HCT116 (cell line): ENCODE measurements around the gene LYPD6. TPM values are rescaled to one million over a fixed set of nuclear protein-coding genes. Genes with fewer than 3 reads are reported as not detected.

Source experiments
- ATAC-seq: fragments of 200-7000 bp; cut with Tn5 transposase; 2 replicates; pipeline ENCODE4 v1.9.1; 2020; ENCODE audit warnings: mild to moderate bottlenecking, moderate library complexity
- BruUV-seq: library from RNA; stranded (reverse); fragments of 400-500 nt; replicated peaks from 2 replicates; lab custom pipeline; 2021; lab: Mats Ljungman, UMichigan
- CTCF ChIA-PET: fragments of 300-600 bp; sonication (Branson Sonifier 250); formaldehyde crosslinking; loops from one replicate; lab custom pipeline; 2021; ENCODE audit warnings: antibody characterized with exemption; lab: Charles Lee
- POLR2A ChIA-PET: fragments of 300-600, 350-600 bp; sonication (Branson Sonifier 250); formaldehyde crosslinking; loops from one replicate; lab custom pipeline; 2021; ENCODE audit warnings: antibody characterized with exemption; lab: Charles Lee
- RAD21 ChIA-PET, 2 experiments: fragments of 300-600 bp; sonication (Branson Sonifier 250); formaldehyde crosslinking; loops; one replicate each; lab custom pipeline; 2023; ENCODE audit warnings: low total read pairs in 2 of 2; ENCODE audit not compliant: uncharacterized antibody in 2 of 2, unreplicated experiment in 2 of 2, low non-redundant PET in 1 of 2; lab: Charles Lee
- DNase-seq: peaks from one replicate; pipeline ENCODE4 v3.0.0-alpha.2; 2010; ENCODE audit warnings: low read depth, low spot score
- H2AFZ ChIP-seq: fragments of 200-600 bp; shearing (Covaris generic), sonication (generic); 2 replicates; pipeline ENCODE4 v1.6.1; 2017; ENCODE audit warnings: low read depth, mixed run types, mixed read lengths, antibody characterized with exemption, low read length; ENCODE audit not compliant: poor library complexity, severe bottlenecking
- H3K27ac ChIP-seq: 2 replicates; pipeline ENCODE4 v1.5.1; 2012; ENCODE audit warnings: low read depth, low read length
- H3K27me3 ChIP-seq: fragments of 200-600 bp; sonication (generic); 2 replicates; pipeline ENCODE4 v1.6.1; 2016; ENCODE audit warnings: mixed run types, low read length, mixed read lengths; ENCODE audit not compliant: insufficient read depth
- H3K36me3 ChIP-seq, 2 experiments: fragments of 200-500 bp in 1 of 2; fragments of 200-600 bp in 1 of 2; sonication (Bioruptor generic) in 1 of 2; sonication (generic) in 1 of 2; 2 replicates each; pipeline versions ENCODE4 v1.5.1 to v1.6.1; 2014 to 2016; ENCODE audit warnings: low read length in 2 of 2, inconsistent platforms in 1 of 2, mixed read lengths in 1 of 2, mixed run types in 1 of 2; ENCODE audit not compliant: insufficient read depth in 2 of 2, control insufficient read depth in 1 of 2
- H3K4me1 ChIP-seq, 2 experiments: fragments of 200-600 bp in 1 of 2; sonication (generic) in 1 of 2; 2 replicates each; pipeline versions ENCODE4 v1.5.1 to v1.6.1; 2012 to 2017; ENCODE audit warnings: low read length in 2 of 2, inconsistent platforms in 1 of 2, mild to moderate bottlenecking in 1 of 2, mixed read lengths in 1 of 2, mixed run types in 1 of 2, moderate library complexity in 1 of 2; ENCODE audit not compliant: insufficient read depth in 2 of 2, control insufficient read depth in 1 of 2
- H3K4me2 ChIP-seq: fragments of 200-600 bp; sonication (generic); 2 replicates; pipeline ENCODE4 v1.6.1; 2017; ENCODE audit warnings: mixed run types, low read length, mixed read lengths
- H3K4me3 ChIP-seq, 2 experiments: fragments of 200-600 bp in 1 of 2; sonication (generic) in 1 of 2; replicated peaks in 1 of 2; 2 replicates each; pipeline ENCODE4 v1.5.1; 2011 to 2016; ENCODE audit warnings: low read length in 2 of 2, control low read depth in 1 of 2, low read depth in 1 of 2, mild to moderate bottlenecking in 1 of 2, mixed read lengths in 1 of 2, mixed run types in 1 of 2
- H3K79me2 ChIP-seq: fragments of 200-600 bp; sonication (generic); 2 replicates; pipeline ENCODE4 v1.6.1; 2017; ENCODE audit warnings: mild to moderate bottlenecking, mixed run types, low read length, moderate library complexity, mixed read lengths; ENCODE audit not compliant: insufficient read depth
- H3K9ac ChIP-seq: fragments of 200-600 bp; sonication (generic); 2 replicates; pipeline ENCODE4 v1.6.1; 2016; ENCODE audit warnings: low read length, mixed read lengths
- H3K9me2 ChIP-seq: fragments of 200-600 bp; sonication (generic), shearing (Covaris generic); 2 replicates; pipeline ENCODE4 v1.6.1; 2017; ENCODE audit warnings: mixed run types, mild to moderate bottlenecking, moderate library complexity; ENCODE audit not compliant: insufficient read depth
- H3K9me3 ChIP-seq, 2 experiments: fragments of 200-500 bp in 1 of 2; fragments of 200-600 bp in 1 of 2; sonication (Bioruptor generic) in 1 of 2; sonication (generic) in 1 of 2; 2 replicates each; pipeline ENCODE4 v1.6.1; 2014 to 2017; ENCODE audit warnings: low read length in 2 of 2, mixed read lengths in 2 of 2, inconsistent platforms in 1 of 2, low read depth in 1 of 2, mild to moderate bottlenecking in 1 of 2, mixed run types in 1 of 2, moderate library complexity in 1 of 2; ENCODE audit not compliant: control insufficient read depth in 1 of 2, insufficient read depth in 1 of 2
- H4K20me1 ChIP-seq: fragments of 200-600 bp; sonication (generic), shearing (Covaris generic); 2 replicates; pipeline ENCODE4 v1.6.1; 2017; ENCODE audit warnings: mixed run types, mild to moderate bottlenecking, moderate library complexity; ENCODE audit not compliant: insufficient read depth
- CEBPB ChIP-seq: IDR thresholded peaks from 2 replicates; pipeline ENCODE4 v1.6.1; 2012; ENCODE audit warnings: low read depth
- CTCF ChIP-seq, 3 experiments: fragments of 200-600 bp in 1 of 3; sonication (generic) in 1 of 3; IDR thresholded peaks in 2 of 3; conservative IDR thresholded peaks in 1 of 3; 2 replicates each; pipeline ENCODE4 v1.5.1; 2012 to 2017; ENCODE audit warnings: low read depth in 2 of 3, low read length in 2 of 3, antibody characterized with exemption in 1 of 3, borderline replicate concordance in 1 of 3, control low read depth in 1 of 3, mild to moderate bottlenecking in 1 of 3, mixed read lengths in 1 of 3, mixed run types in 1 of 3, moderate library complexity in 1 of 3; ENCODE audit not compliant: insufficient read depth in 1 of 3
- EGR1 ChIP-seq: IDR thresholded peaks from 2 replicates; pipeline ENCODE4 v1.6.1; 2012; ENCODE audit warnings: low read depth
- ELF1 ChIP-seq: IDR thresholded peaks from 2 replicates; pipeline ENCODE4 v1.6.1; 2012; ENCODE audit warnings: low read depth, borderline replicate concordance
- EZH2 ChIP-seq: fragments of 200-600 bp; sonication (generic); IDR thresholded peaks from 2 replicates; pipeline ENCODE4 v1.6.1; 2017; ENCODE audit warnings: antibody characterized with exemption, mixed run types
- EZH2phosphoT487 ChIP-seq: fragments of 200-600 bp; IDR thresholded peaks from 2 replicates; pipeline ENCODE4 v1.6.1; 2018; ENCODE audit warnings: antibody characterized with exemption, borderline replicate concordance
- FOSL1 ChIP-seq: IDR thresholded peaks from 2 replicates; pipeline ENCODE4 v1.6.1; 2012; ENCODE audit warnings: low read depth
- JUND ChIP-seq: IDR thresholded peaks from 2 replicates; pipeline ENCODE4 v1.6.1; 2012
- POLR2A ChIP-seq: IDR thresholded peaks from 2 replicates; pipeline ENCODE4 v1.7.0; 2011; ENCODE audit warnings: borderline replicate concordance; ENCODE audit not compliant: insufficient read depth, insufficient read length; ENCODE audit errors: extremely low read depth
- POLR2AphosphoS5 ChIP-seq: IDR thresholded peaks from 2 replicates; pipeline ENCODE4 v1.6.1; 2011; ENCODE audit warnings: mild to moderate bottlenecking, low read depth, low read length, moderate library complexity
- RAD21 ChIP-seq: IDR thresholded peaks from 2 replicates; pipeline ENCODE4 v1.6.1; 2012; ENCODE audit warnings: low read depth, mild to moderate bottlenecking
- SIN3A ChIP-seq: IDR thresholded peaks from 2 replicates; pipeline ENCODE4 v1.6.1; 2012; ENCODE audit warnings: low read depth
- SP1 ChIP-seq: IDR thresholded peaks from 2 replicates; pipeline ENCODE4 v1.6.1; 2012; ENCODE audit warnings: low read depth
- SRF ChIP-seq: IDR thresholded peaks from 2 replicates; pipeline ENCODE4 v1.6.1; 2012; ENCODE audit warnings: low read depth
- YY1 ChIP-seq: IDR thresholded peaks from 2 replicates; pipeline ENCODE4 v1.6.1; 2011; ENCODE audit warnings: low read length, low read depth, moderate library complexity, mild to moderate bottlenecking; ENCODE audit not compliant: insufficient replicate concordance; ENCODE audit errors: extremely low read depth
- ZFX ChIP-seq: fragments of 450-650 bp; IDR thresholded peaks from 2 replicates; pipeline ENCODE4 v1.6.1; 2017
- ZNF274 ChIP-seq: fragments of 200-500 bp; sonication (Bioruptor generic); IDR thresholded peaks from 2 replicates; pipeline ENCODE4 v1.6.1; 2014; ENCODE audit warnings: mild to moderate bottlenecking, low read depth, low read length, inconsistent platforms
- intact Hi-C: fragments of 100-400 bp; cut with micrococcal nuclease; formaldehyde crosslinking; loops from 2 replicates; pipeline ENCODE4 v1.10.0; 2022
- total RNA-seq: library from RNA; stranded (reverse); gene quantifications from one replicate; pipeline ENCODE4 v1.2.1, GENCODE V29; 2021; ENCODE audit not compliant: unreplicated experiment
- TF ChIP-seq, protein P1 (sequence below): IDR thresholded peaks from 2 replicates; pipeline ENCODE4 v1.6.1; 2012
- TF ChIP-seq, protein P2 (sequence below): IDR thresholded peaks from 2 replicates; pipeline ENCODE4 v1.6.1; 2012

The LYPD6 gene
- total RNA-seq, 1 experiment from 2014 or later, result 3.0 TPM

DNA sequence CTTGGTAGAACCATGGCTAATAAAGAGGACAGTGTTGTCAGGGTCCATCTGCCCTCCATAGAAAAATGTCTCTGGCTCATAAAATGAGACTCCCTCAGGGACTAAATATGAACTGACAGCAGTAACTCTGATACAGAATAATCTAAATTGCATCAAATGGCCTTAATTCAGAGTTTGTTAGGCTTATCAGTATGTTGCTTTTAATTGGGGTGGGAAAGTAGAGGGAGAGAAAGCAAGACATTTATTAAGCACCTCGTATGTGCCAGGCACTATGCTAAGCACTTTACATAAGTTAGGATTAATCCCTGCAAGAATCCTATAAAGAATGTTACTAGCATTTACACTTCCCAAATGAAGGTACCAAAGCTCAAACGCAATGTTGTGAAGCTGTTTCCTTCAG is 142.0 kb downstream of the LYPD6 start:
- no peak overlapping the region for H3K4me3 ChIP-seq
- no TSS peak for BruUV-seq
- no peaks in the 10 kb centered on the region for H3K27me3 ChIP-seq
- H3K9me2 ChIP-seq, result no peaks in the 10 kb centered on the region
- DNase-seq, result no peak
- H4K20me1 ChIP-seq, result no peaks in the 10 kb centered on the region
- H3K9ac ChIP-seq, result no peak overlapping the region
- H3K4me2 ChIP-seq, result no peak overlapping the region
- intact Hi-C loops, result no loop called here
- H3K9me3 ChIP-seq, result no peaks in the 10 kb centered on the region
- POLR2A ChIA-PET, result no interaction called here
- no peaks in the 10 kb centered on the region for H3K36me3 ChIP-seq
- ATAC-seq, result no peak
- H3K79me2 ChIP-seq, result no peaks in the 10 kb centered on the region
- TF ChIP-seq POLR2A, result no peak
- no peak for TF ChIP-seq ZFX
- TF ChIP-seq SP1, result no peak
- TF ChIP-seq, protein P1, sequence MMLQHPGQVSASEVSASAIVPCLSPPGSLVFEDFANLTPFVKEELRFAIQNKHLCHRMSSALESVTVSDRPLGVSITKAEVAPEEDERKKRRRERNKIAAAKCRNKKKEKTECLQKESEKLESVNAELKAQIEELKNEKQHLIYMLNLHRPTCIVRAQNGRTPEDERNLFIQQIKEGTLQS, result no peak
- no peak for TF ChIP-seq JUND
- TF ChIP-seq POLR2AphosphoS5, result no peak
- TF ChIP-seq RAD21, result no peak
- no peak for TF ChIP-seq ELF1
- RAD21 ChIA-PET, result no interaction called here
- no peaks in the 10 kb centered on the region for H3K4me1 ChIP-seq
- CTCF ChIA-PET, result no interaction called here
- H3K27ac ChIP-seq, result no peak overlapping the region
- no peak overlapping the region for H2AFZ ChIP-seq

- Histone ChIP-seq H3K79me2 (no peaks in the 10 kb centered on the region), H3K4me2 (no peak overlapping the region), H4K20me1 (no peaks in the 10 kb centered on the region), H3K27me3 (no peaks in the 10 kb centered on the region), H3K27ac (no peak overlapping the region), H3K4me1 (no peaks in the 10 kb centered on the region)
- DNase-seq, result no peak
- intact Hi-C loops, result no loop called here
- POLR2A ChIA-PET, result no interaction called here
- CTCF ChIA-PET, result no interaction called here
- ATAC-seq, result no peak
- TF ChIP-seq ZFX (no peak), POLR2A (no peak), ZNF274 (no peak), CEBPB (no peak), CTCF (IDR thresholded peaks at IDR 0.05 in 2 of 3, conservative IDR thresholded peaks at IDR 0.05 in 1 of 3; ENCODE audit: borderline replicate concordance in 1 of 3, insufficient read depth in 1 of 3, low read depth in 2 of 3, low read length in 2 of 3) (no peak), EZH2phosphoT487 (no peak), JUND (no peak), POLR2AphosphoS5 (no peak), YY1 (no peak), SP1 (no peak), ELF1 (no peak), EZH2 (no peak), FOSL1 (no peak), EGR1 (no peak), SIN3A (no peak), SRF (no peak)
- TF ChIP-seq, protein P2, sequence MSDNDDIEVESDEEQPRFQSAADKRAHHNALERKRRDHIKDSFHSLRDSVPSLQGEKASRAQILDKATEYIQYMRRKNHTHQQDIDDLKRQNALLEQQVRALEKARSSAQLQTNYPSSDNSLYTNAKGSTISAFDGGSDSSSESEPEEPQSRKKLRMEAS, result no peak
- TF ChIP-seq, protein P1, result no peak
- TF ChIP-seq, all 23 proteins: peak for 0
- Histone ChIP-seq H3K4me3 (no peak overlapping the region), H3K9me2 (no peaks in the 10 kb centered on the region), H2AFZ (no peak overlapping the region), H3K9me3 (no peaks in the 10 kb centered on the region), H3K36me3 (no peaks in the 10 kb centered on the region), H3K9ac (no peak overlapping the region)
- BruUV-seq, result no TSS peak
- RAD21 ChIA-PET, result no interaction called here
These were observed 142.7 kb downstream of the LYPD6 start for GRCh38 chr2:149473068-149473467.
